ENCODE results near the gene TUFT1. TPM values are rescaled to one million over a fixed set of nuclear protein-coding genes. Genes with fewer than 3 reads are reported as not detected.
"Not testable (repeated sequence)": the region's sequence is repeated elsewhere in the genome, so short reads cannot be mapped to it uniquely, and the experiment has no call there.

TUFT1 gene
- total and polyA plus RNA-seq, 11 donors: 2.1 to 13.6 (median 4.3) TPM

DNA sequence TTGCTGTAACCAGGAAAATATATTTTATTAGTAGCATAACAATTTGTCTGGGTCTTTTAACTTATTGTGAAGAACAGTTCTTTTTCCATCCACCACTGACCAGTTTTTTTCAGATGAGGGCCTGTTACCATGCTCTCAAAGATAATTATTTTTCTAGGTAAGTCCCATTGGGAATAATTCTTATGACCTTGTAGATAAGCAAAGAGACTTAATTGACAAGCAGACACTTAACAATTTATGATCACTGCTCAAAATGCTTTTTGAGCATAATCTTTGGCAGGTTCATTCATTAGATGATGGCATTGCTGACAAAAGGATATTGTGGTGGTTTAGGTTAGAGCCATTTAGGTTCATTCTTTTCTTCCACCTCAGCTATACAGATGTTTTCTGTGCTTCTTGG is 78.4 kb downstream of the TUFT1 start:
- Histone ChIP-seq H3K36me3 (peaks cover 0 to 6% (median 0%) of the 10 kb centered on the region in 9 donors), H3K9me3 (no peaks in the 10 kb centered on the region), H3K4me3 (no peak overlapping the region), H3K4me1 (peaks cover 0 to 65% (median 23%) of the 10 kb centered on the region in 12 donors), H3K27me3 (no peaks in the 10 kb centered on the region), H3K27ac (peak overlapping the region in 1 of 12 donors; percentile 47)
- TF ChIP-seq, protein P1, sequence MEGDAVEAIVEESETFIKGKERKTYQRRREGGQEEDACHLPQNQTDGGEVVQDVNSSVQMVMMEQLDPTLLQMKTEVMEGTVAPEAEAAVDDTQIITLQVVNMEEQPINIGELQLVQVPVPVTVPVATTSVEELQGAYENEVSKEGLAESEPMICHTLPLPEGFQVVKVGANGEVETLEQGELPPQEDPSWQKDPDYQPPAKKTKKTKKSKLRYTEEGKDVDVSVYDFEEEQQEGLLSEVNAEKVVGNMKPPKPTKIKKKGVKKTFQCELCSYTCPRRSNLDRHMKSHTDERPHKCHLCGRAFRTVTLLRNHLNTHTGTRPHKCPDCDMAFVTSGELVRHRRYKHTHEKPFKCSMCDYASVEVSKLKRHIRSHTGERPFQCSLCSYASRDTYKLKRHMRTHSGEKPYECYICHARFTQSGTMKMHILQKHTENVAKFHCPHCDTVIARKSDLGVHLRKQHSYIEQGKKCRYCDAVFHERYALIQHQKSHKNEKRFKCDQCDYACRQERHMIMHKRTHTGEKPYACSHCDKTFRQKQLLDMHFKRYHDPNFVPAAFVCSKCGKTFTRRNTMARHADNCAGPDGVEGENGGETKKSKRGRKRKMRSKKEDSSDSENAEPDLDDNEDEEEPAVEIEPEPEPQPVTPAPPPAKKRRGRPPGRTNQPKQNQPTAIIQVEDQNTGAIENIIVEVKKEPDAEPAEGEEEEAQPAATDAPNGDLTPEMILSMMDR (IDR thresholded peaks at IDR 0.05): no peak
- no peak for TF ChIP-seq POLR2A (IDR thresholded peaks at IDR 0.05)
- ATAC-seq (no peak), DNase-seq (no peak)
- intact Hi-C loops (cut with DNase I): no loop called here

GRCh38 chr1:151618996-151619395 is 78.9 kb downstream of the TUFT1 start:
- peaks cover 0 to 59% (median 21%) of the 10 kb centered on the region in 12 donors for H3K4me1 ChIP-seq
- H3K27me3 ChIP-seq; DNase-seq; H3K4me3 ChIP-seq; ATAC-seq; H3K36me3 ChIP-seq; intact Hi-C loops (cut with DNase I); H3K9me3 ChIP-seq: not testable (repeated sequence)
- WGBS, 4 donors: 90 to 98% (median 92%) methylated on average over 6 of the region's 6 CpGs
- peak overlapping the region in 2 of 12 donors; percentile 47 to 73 for H3K27ac ChIP-seq

- intact Hi-C loops (cut with DNase I): no loop called here
- no peak for DNase-seq
- Histone ChIP-seq H3K4me3 (no peak overlapping the region), H3K27ac (peak overlapping the region in 4 of 12 donors; percentile 4 to 73 (median 27)), H3K36me3 (peaks cover 0 to 5% (median 0%) of the 10 kb centered on the region in 9 donors), H3K9me3 (no peaks in the 10 kb centered on the region), H3K4me1 (peaks cover 0 to 55% (median 21%) of the 10 kb centered on the region in 12 donors), H3K27me3 (no peaks in the 10 kb centered on the region)
- ATAC-seq: peak in 1 of 4 donors; percentile 59
- WGBS, 4 donors: 78 to 84% (median 82%) methylated on average over 6 of the region's 6 CpGs
- TF ChIP-seq POLR2A (IDR thresholded peaks at IDR 0.05): no peak
- TF ChIP-seq, protein P1 (IDR thresholded peaks at IDR 0.05): no peak
Observed at GRCh38 chr1:151619489-151620093, 79.5 kb downstream of the TUFT1 start.

DNA sequence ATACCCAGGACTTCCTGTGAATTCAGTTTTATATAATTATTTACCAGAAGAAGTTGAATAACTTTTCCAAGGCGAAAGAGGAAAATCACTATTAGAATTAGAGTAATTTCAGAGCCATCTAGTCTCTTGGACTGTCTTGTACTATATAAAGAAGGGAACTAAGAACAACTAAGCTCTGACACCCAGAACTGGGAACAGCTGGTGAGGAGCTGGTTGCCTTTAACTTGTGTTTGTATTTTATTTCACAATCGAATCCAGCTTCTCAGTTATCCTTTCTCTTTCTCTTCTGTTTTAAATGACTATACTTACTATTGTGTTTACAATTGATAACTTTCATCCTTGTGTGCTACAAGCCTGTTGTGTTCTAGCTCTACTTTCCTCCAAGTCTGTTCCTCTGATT is 80.2 kb downstream of the TUFT1 start:
- no peak for DNase-seq
- Histone ChIP-seq H3K36me3 (no peaks in the 10 kb centered on the region), H3K9me3 (no peaks in the 10 kb centered on the region), H3K4me3 (no peak overlapping the region), H3K4me1 (peaks cover 0 to 48% (median 19%) of the 10 kb centered on the region in 12 donors), H3K27me3 (no peaks in the 10 kb centered on the region), H3K27ac (peak overlapping the region in 8 of 12 donors; percentile 4 to 73 (median 34))
- 58 to 72% (median 60%) methylated on average over 2 of the region's 2 CpGs for WGBS, 4 donors
- TF ChIP-seq POLR2A (IDR thresholded peaks at IDR 0.05): no peak
- TF ChIP-seq, protein P1 (IDR thresholded peaks at IDR 0.05): no peak
- ATAC-seq: peak in 3 of 4 donors; percentile 55 to 77 (median 75)
- intact Hi-C loops (cut with DNase I): no loop called here

All from heart left ventricle (tissue), 16 donors.